ENCODE data around the gene FBXL15.

The FBXL15 gene

GRCh38 chr10:102455893-102456471, 35.3 kb downstream of the FBXL15 start:
- H3K79me2 ChIP-seq (ENCODE audit: low read length) = peaks cover 10% of the 10 kb centered on the region
- H3K27ac ChIP-seq (ENCODE audit: low read length) = no peak overlapping the region
- TF ChIP-seq EZH2phosphoT487 (IDR thresholded peaks at IDR 0.05; ENCODE audit: low read length) = no peak
- no peak for TF ChIP-seq CTCF (IDR thresholded peaks at IDR 0.05; ENCODE audit: low read length)
- H3K9me3 ChIP-seq (replicated peaks; ENCODE audit: insufficient read depth, low read length) = no peaks in the 10 kb centered on the region
- H4K20me1 ChIP-seq (ENCODE audit: insufficient read depth, low read length) = no peaks in the 10 kb centered on the region
- H3K4me1 ChIP-seq (ENCODE audit: low read length) = peaks cover 11% of the 10 kb centered on the region
- H3K9ac ChIP-seq (ENCODE audit: low read length) = no peak overlapping the region
- no peak overlapping the region for H3K4me2 ChIP-seq (ENCODE audit: low read depth, low read length)
- no peak for DNase-seq
- H3F3A ChIP-seq (ENCODE audit: insufficient read depth, low read length) = peaks cover 3% of the 10 kb centered on the region; the same call in 1 of the 2 replicates
- no peaks in the 10 kb centered on the region for H3K27me3 ChIP-seq (replicated peaks; ENCODE audit: insufficient read depth, low read length)
- H3K36me3 ChIP-seq (replicated peaks; ENCODE audit: insufficient read depth, low read length) = no peaks in the 10 kb centered on the region
- H2AFZ ChIP-seq (ENCODE audit: low read length) = no peak overlapping the region
- no peaks in the 10 kb centered on the region for H3K9me2 ChIP-seq (replicated peaks; ENCODE audit: insufficient read depth, low read length)
- no peak overlapping the region for H3K4me3 ChIP-seq (ENCODE audit: low read length)

GRCh38 chr10:102457591-102458150, 37.0 kb downstream of the FBXL15 start:
- H3K36me3 ChIP-seq (replicated peaks; ENCODE audit: insufficient read depth, low read length) = no peaks in the 10 kb centered on the region
- no peaks in the 10 kb centered on the region for H3K9me3 ChIP-seq (replicated peaks; ENCODE audit: insufficient read depth, low read length)
- H3K79me2 ChIP-seq (ENCODE audit: low read length) = no peaks in the 10 kb centered on the region
- no peak overlapping the region for H2AFZ ChIP-seq (ENCODE audit: low read length)
- TF ChIP-seq EZH2 (optimal IDR thresholded peaks at IDR 0.05; ENCODE audit: low read depth, low read length) (no peak), CTCF (IDR thresholded peaks at IDR 0.05; ENCODE audit: low read length) (no peak), EZH2phosphoT487 (IDR thresholded peaks at IDR 0.05; ENCODE audit: low read length) (no peak)
- no peaks in the 10 kb centered on the region for H3K9me2 ChIP-seq (replicated peaks; ENCODE audit: insufficient read depth, low read length)
- DNase-seq = no peak
- H3K4me2 ChIP-seq (ENCODE audit: low read depth, low read length) = no peak overlapping the region
- H3K9ac ChIP-seq (ENCODE audit: low read length) = no peak overlapping the region
- no peaks in the 10 kb centered on the region for H4K20me1 ChIP-seq (ENCODE audit: insufficient read depth, low read length)
- H3K4me1 ChIP-seq (ENCODE audit: low read length) = peaks cover 14% of the 10 kb centered on the region
- H3K27ac ChIP-seq (ENCODE audit: low read length) = no peak overlapping the region
- peaks cover 3% of the 10 kb centered on the region; the same call in 1 of the 2 replicates for H3F3A ChIP-seq (ENCODE audit: insufficient read depth, low read length)
- no peaks in the 10 kb centered on the region for H3K27me3 ChIP-seq (replicated peaks; ENCODE audit: insufficient read depth, low read length)
- H3K4me3 ChIP-seq (ENCODE audit: low read length) = no peak overlapping the region

- DNase-seq = no peak
- Histone ChIP-seq H3K79me2 (ENCODE audit: low read length) (no peaks in the 10 kb centered on the region), H4K20me1 (ENCODE audit: insufficient read depth, low read length) (no peaks in the 10 kb centered on the region), H3K4me1 (ENCODE audit: low read length) (peaks cover 14% of the 10 kb centered on the region), H3K36me3 (replicated peaks; ENCODE audit: insufficient read depth, low read length) (no peaks in the 10 kb centered on the region), H3K9ac (ENCODE audit: low read length) (no peak overlapping the region), H3K27me3 (replicated peaks; ENCODE audit: insufficient read depth, low read length) (no peaks in the 10 kb centered on the region), H3K4me2 (ENCODE audit: low read depth, low read length) (no peak overlapping the region), H3K27ac (ENCODE audit: low read length) (no peak overlapping the region), H3K4me3 (ENCODE audit: low read length) (no peak overlapping the region), H2AFZ (ENCODE audit: low read length) (no peak overlapping the region), H3K9me3 (replicated peaks; ENCODE audit: insufficient read depth, low read length) (no peaks in the 10 kb centered on the region), H3K9me2 (replicated peaks; ENCODE audit: insufficient read depth, low read length) (no peaks in the 10 kb centered on the region), H3F3A (ENCODE audit: insufficient read depth, low read length) (peaks cover 3% of the 10 kb centered on the region; the same call in 1 of the 2 replicates)
- no peak for TF ChIP-seq EZH2phosphoT487 (IDR thresholded peaks at IDR 0.05; ENCODE audit: low read length)
- no peak for TF ChIP-seq EZH2 (optimal IDR thresholded peaks at IDR 0.05; ENCODE audit: low read depth, low read length)
- TF ChIP-seq CTCF (IDR thresholded peaks at IDR 0.05; ENCODE audit: low read length) = no peak
Observed at GRCh38 chr10:102458656-102459055, 38.0 kb downstream of the FBXL15 start.
